H1 (cell line): ENCODE data around the gene IRF4. TPM values are rescaled to one million over a fixed set of nuclear protein-coding genes. Genes with fewer than 3 reads are reported as not detected.

Experiments used
- BACH1 ChIP-seq: IDR thresholded peaks from 2 replicates; pipeline ENCODE4 v1.6.1; 2012; ENCODE audit warnings: low read length, improper control_type of control experiment
- CEBPB ChIP-seq: IDR thresholded peaks from 2 replicates; pipeline ENCODE4 v1.6.1; 2012; ENCODE audit warnings: low read depth, low read length
- EZH2 ChIP-seq: fragments of 200-600 bp; sonication (generic); IDR thresholded peaks from 2 replicates; pipeline ENCODE4 v1.7.1; 2012; ENCODE audit warnings: low read depth, mild to moderate bottlenecking, moderate library complexity, low read length, inconsistent platforms; ENCODE audit not compliant: severe bottlenecking
- NANOG ChIP-seq: IDR thresholded peaks from 2 replicates; pipeline ENCODE4 v1.6.1; 2011; ENCODE audit warnings: low read length, low read depth, mild to moderate bottlenecking, inconsistent platforms; ENCODE audit not compliant: insufficient read depth, poor library complexity, severe bottlenecking
- RAD21 ChIP-seq, 2 experiments: IDR thresholded peaks in 1 of 2; conservative IDR thresholded peaks in 1 of 2; 2 replicates each; pipeline ENCODE4 v1.6.1; 2011; ENCODE audit warnings: low read depth in 2 of 2, low read length in 2 of 2, improper control_type of control experiment in 1 of 2, inconsistent platforms in 1 of 2, mild to moderate bottlenecking in 1 of 2, moderate library complexity in 1 of 2
- TAF7 ChIP-seq: optimal IDR thresholded peaks from 2 replicates; pipeline ENCODE3; 2011; ENCODE audit warnings: low read depth, mild to moderate bottlenecking, inconsistent platforms, low read length, moderate library complexity, borderline replicate concordance
- YY1 ChIP-seq: IDR thresholded peaks from 2 replicates; pipeline ENCODE4 v1.6.1; 2011; ENCODE audit warnings: low read depth, mild to moderate bottlenecking, low read length
- polyA plus RNA-seq, 7 experiments: library from polyadenylated mRNA; depleted of rRNA in 3 of 7; stranded (reverse) in 5 of 7; unstranded in 2 of 7; fragments of >200 nt in 5 of 7; fragments of 200-250 nt in 2 of 7; gene quantifications; 1 replicate in 5 of 7; 2 replicates in 1 of 7; 4 replicates in 1 of 7; pipeline versions ENCODE4 v1.2.1 to v1.2.3, GENCODE V29; 2011 to 2013; ENCODE audit warnings: missing spikeins in 2 of 7, mixed read lengths in 2 of 7
- total RNA-seq: library from RNA; stranded (reverse); fragmentation: NEBNext Ultra II Directional; extraction: Animal tissue kit (Norgen Biotek cat#: 25700); gene quantifications from 2 replicates; pipeline ENCODE4 v1.2.1, GENCODE V29; 2021
- TF ChIP-seq, protein P1 (sequence below): fragments of 300-600 bp; sonication (generic); IDR thresholded peaks from 2 replicates; pipeline ENCODE4 v1.7.1; 2012; ENCODE audit warnings: low read length, moderate library complexity, mild to moderate bottlenecking, inconsistent platforms; ENCODE audit not compliant: insufficient replicate concordance

IRF4 gene
- total and polyA plus RNA-seq, 2 of the 8 experiments (the other 6 are each of a cell fraction or from before 2014, with no cell fraction given), result 0.77 to 2.1 TPM

DNA sequence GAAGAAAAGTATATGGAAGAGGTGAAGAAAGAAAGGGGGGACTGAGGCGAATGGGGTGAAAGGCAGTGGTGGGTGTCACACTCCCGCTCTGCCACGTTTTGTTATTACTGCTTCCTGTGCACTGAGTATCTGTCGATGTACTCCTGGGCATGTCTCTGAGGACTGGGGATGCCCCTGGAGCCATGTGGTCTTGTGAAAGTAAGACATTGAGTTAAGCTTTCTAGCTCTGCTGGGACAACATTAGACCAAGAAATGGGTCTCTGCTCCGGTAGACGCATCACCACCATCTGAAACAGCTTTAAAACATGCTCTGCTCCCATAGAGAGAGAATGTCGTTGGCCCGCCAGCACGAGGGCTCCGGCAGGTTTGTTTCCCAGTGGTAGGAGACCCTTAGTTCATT is 40.0 kb downstream of the IRF4 start (continued):
- TF ChIP-seq, protein P1, sequence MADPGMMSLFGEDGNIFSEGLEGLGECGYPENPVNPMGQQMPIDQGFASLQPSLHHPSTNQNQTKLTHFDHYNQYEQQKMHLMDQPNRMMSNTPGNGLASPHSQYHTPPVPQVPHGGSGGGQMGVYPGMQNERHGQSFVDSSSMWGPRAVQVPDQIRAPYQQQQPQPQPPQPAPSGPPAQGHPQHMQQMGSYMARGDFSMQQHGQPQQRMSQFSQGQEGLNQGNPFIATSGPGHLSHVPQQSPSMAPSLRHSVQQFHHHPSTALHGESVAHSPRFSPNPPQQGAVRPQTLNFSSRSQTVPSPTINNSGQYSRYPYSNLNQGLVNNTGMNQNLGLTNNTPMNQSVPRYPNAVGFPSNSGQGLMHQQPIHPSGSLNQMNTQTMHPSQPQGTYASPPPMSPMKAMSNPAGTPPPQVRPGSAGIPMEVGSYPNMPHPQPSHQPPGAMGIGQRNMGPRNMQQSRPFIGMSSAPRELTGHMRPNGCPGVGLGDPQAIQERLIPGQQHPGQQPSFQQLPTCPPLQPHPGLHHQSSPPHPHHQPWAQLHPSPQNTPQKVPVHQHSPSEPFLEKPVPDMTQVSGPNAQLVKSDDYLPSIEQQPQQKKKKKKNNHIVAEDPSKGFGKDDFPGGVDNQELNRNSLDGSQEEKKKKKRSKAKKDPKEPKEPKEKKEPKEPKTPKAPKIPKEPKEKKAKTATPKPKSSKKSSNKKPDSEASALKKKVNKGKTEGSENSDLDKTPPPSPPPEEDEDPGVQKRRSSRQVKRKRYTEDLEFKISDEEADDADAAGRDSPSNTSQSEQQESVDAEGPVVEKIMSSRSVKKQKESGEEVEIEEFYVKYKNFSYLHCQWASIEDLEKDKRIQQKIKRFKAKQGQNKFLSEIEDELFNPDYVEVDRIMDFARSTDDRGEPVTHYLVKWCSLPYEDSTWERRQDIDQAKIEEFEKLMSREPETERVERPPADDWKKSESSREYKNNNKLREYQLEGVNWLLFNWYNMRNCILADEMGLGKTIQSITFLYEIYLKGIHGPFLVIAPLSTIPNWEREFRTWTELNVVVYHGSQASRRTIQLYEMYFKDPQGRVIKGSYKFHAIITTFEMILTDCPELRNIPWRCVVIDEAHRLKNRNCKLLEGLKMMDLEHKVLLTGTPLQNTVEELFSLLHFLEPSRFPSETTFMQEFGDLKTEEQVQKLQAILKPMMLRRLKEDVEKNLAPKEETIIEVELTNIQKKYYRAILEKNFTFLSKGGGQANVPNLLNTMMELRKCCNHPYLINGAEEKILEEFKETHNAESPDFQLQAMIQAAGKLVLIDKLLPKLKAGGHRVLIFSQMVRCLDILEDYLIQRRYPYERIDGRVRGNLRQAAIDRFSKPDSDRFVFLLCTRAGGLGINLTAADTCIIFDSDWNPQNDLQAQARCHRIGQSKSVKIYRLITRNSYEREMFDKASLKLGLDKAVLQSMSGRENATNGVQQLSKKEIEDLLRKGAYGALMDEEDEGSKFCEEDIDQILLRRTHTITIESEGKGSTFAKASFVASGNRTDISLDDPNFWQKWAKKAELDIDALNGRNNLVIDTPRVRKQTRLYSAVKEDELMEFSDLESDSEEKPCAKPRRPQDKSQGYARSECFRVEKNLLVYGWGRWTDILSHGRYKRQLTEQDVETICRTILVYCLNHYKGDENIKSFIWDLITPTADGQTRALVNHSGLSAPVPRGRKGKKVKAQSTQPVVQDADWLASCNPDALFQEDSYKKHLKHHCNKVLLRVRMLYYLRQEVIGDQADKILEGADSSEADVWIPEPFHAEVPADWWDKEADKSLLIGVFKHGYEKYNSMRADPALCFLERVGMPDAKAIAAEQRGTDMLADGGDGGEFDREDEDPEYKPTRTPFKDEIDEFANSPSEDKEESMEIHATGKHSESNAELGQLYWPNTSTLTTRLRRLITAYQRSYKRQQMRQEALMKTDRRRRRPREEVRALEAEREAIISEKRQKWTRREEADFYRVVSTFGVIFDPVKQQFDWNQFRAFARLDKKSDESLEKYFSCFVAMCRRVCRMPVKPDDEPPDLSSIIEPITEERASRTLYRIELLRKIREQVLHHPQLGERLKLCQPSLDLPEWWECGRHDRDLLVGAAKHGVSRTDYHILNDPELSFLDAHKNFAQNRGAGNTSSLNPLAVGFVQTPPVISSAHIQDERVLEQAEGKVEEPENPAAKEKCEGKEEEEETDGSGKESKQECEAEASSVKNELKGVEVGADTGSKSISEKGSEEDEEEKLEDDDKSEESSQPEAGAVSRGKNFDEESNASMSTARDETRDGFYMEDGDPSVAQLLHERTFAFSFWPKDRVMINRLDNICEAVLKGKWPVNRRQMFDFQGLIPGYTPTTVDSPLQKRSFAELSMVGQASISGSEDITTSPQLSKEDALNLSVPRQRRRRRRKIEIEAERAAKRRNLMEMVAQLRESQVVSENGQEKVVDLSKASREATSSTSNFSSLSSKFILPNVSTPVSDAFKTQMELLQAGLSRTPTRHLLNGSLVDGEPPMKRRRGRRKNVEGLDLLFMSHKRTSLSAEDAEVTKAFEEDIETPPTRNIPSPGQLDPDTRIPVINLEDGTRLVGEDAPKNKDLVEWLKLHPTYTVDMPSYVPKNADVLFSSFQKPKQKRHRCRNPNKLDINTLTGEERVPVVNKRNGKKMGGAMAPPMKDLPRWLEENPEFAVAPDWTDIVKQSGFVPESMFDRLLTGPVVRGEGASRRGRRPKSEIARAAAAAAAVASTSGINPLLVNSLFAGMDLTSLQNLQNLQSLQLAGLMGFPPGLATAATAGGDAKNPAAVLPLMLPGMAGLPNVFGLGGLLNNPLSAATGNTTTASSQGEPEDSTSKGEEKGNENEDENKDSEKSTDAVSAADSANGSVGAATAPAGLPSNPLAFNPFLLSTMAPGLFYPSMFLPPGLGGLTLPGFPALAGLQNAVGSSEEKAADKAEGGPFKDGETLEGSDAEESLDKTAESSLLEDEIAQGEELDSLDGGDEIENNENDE, result no peak
- no peak for TF ChIP-seq YY1
- TF ChIP-seq EZH2, result no peak
- no peak for TF ChIP-seq NANOG
- TF ChIP-seq CEBPB, result no peak
- TF ChIP-seq BACH1, result no peak
- no peak for TF ChIP-seq RAD21 (IDR thresholded peaks at IDR 0.05 in 1 of 2, conservative IDR thresholded peaks at IDR 0.05 in 1 of 2; ENCODE audit: low read depth in 2 of 2, low read length in 2 of 2)
- TF ChIP-seq TAF7, result no peak
